Astrocyte (in vitro differentiated cells and primary cell): ENCODE results near the gene AICDA.

Experiments
- CTCF ChIP-seq: IDR thresholded peaks from 2 replicates; pipeline ENCODE4 v1.5.1; 2011; ENCODE audit warnings: low read depth, mild to moderate bottlenecking, inconsistent platforms, low read length, moderate library complexity; ENCODE audit not compliant: insufficient read depth
- EZH2 ChIP-seq: IDR thresholded peaks from 2 replicates; pipeline ENCODE4 v1.6.1; 2012; ENCODE audit warnings: mild to moderate bottlenecking, low read length, inconsistent platforms; ENCODE audit not compliant: insufficient read depth

DNA sequence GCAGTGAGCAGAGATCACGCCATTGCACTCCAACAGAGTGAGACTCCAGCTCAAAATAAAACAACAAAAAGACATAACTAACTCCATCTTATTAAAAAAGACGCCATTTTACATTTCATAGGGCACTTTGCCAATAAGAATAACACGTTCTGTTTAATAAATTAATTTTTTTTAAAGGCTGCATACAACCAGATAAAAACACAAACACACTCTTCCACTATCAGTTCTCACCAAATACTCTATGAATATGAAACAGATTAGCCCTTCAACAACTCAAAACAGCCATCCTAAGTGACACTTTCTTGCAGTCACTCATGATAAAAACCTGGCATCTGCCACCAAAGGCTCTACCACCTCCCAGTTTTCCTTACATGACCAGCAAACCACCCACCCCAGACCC, 16.1 kb downstream of the AICDA start:
- no peak for TF ChIP-seq CTCF
- TF ChIP-seq EZH2 = no peak
